GM19043 (cell line): ENCODE measurements around the gene TRIM14.
"Not testable (repeated sequence)": the region's sequence is repeated elsewhere in the genome, so short reads cannot be mapped to it uniquely, and the experiment has no call there.

Experiments
- ATAC-seq: cut with Tn5 transposase; IDR thresholded peaks from one replicate; pipeline ENCODE4 v1.9.1; 2021; ENCODE audit warnings: low read depth; ENCODE audit not compliant: unreplicated experiment

Gene TRIM14

DNA sequence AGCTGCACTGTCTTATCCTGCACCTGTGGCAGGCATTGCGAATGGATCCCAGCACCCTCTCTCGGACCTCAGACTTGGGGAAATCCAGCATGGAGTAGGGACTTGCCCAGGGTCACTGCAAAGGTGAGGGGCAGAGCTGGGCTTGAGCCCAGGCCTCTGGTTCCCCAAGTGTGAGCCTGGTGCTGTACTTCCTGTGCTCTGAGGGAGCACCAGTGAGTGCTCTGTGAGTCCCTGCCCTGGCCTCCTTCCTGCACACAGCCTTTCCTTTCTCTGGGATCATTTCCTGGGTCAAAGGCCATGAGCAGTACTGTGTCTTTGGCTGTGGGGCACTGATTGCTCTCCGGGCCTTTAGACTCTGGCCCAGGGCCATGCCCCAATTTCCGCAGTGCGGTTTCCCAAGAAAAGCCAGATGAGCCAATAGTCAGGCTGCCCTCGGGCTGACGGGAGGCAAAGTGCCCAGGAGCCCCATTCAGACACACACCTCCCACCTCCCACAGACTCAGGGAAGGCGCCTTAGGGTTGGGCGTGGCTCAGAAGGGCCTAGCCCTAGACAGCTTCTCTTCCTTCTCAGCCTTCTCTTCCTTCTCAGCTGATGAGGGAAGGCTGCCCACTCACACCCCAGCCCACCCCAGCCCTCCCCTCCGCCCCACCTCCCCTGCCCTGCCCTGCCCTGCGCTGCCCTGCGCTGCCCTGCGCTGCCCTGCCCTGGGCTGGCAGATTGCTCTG lies 23.3 kb upstream of the TRIM14 start:
- ATAC-seq, result no peak

GRCh38 chr9:98140503-98140902 lies 21.5 kb upstream of the TRIM14 start:
- no peak for ATAC-seq

DNA sequence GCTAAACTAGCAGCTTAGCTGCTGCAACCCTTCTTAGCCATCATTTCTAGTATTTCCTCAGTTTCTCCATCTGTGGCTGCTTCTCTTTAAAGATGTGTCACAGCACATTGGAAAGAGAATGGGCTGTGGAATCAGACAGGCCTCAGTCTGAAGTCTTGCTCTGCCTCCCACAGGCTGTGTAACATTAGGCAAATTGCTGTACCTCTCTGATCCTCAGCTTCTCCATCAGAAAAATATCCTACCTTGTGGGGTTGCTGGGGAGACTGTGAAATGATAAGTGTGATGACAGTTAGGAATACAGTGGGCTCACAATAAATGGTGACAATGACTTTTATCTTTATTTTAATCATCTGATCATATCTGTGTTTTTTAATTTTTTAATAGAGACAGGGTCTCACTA lies 17.5 kb upstream of the TRIM14 start:
- ATAC-seq, result no peak

GRCh38 chr9:98135938-98136337 lies 16.9 kb upstream of the TRIM14 start:
- no peak for ATAC-seq

GRCh38 chr9:98135558-98135934 lies 16.5 kb upstream of the TRIM14 start:
- no peak for ATAC-seq

DNA sequence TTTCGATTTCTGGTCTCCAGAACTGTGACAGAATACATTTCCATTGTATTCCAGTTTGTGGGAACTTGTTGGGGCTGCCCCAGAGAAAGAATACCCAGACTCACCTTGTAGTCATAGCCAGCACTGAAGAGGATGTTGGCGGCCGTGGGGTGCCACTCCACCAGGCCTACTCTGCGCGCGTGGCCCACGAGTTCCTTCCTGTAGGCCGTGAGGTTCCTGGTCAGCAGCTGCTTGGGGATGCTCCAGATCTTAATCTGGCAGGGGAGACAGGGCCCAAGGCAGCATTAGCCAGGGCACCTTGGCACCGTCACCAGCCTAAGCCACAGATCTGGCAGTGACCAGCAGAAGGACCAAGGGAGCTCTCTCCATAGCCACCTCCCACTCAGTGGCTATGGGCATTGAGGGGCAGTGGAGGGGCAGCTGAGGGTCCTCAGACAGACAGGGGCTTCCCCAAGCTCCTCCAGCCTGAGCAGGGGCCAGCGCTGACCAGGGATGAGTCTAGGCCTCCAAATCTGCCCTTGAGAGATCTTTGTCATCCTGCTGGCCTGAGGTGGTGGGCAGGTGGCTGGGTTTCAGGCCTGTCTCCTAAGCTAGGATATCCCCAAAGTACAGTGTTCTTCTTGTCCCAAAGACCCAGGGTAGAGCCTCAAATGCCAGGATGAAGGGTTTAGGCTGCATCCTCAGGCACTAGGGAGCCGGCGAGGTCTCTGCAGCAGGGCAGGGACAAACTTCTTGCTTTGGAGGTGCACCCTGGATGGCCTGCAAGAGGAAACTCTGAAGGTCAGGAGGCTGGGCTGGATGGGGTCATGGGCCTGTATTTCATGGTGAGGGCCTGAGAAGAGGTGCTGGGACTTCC lies 15.9 kb upstream of the TRIM14 start:
- ATAC-seq, result no peak

GRCh38 chr9:98132806-98133631 lies 14.0 kb upstream of the TRIM14 start:
- ATAC-seq, result no peak

- ATAC-seq, result no peak
Observed at GRCh38 chr9:98132158-98132557, 13.1 kb upstream of the TRIM14 start.

- no peak for ATAC-seq
Observed at GRCh38 chr9:98130576-98131228, 11.7 kb upstream of the TRIM14 start.

GRCh38 chr9:98130060-98130459 lies 11.0 kb upstream of the TRIM14 start:
- not testable (repeated sequence) for ATAC-seq

GRCh38 chr9:98129451-98129881 lies 10.4 kb upstream of the TRIM14 start:
- peak; percentile 88 for ATAC-seq

- ATAC-seq, result no peak
Observed at GRCh38 chr9:98128316-98128715, 9.3 kb upstream of the TRIM14 start.

DNA sequence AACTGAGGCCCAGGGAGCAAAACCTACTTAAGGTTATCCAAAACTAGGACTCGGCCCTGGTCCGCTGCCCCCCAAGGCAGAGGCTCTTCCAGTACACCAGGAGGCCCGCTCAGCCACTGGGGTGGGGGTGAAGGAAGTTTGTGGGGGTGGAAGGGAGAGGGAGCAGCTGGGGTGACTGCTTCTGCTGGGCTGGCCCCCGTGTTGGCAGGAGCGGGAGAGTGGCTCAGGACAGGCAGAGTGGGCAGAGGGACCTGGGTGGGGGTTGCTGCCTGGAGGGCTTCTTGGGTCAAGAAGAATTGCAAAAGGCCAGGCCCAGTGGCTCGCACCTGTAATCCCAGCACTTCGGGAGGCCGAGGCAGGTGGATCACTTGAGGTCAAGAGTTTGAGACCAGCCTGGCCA lies 8.2 kb upstream of the TRIM14 start:
- no peak for ATAC-seq

- ATAC-seq, result no peak
Observed at GRCh38 chr9:98124637-98125426, 5.8 kb upstream of the TRIM14 start.

DNA sequence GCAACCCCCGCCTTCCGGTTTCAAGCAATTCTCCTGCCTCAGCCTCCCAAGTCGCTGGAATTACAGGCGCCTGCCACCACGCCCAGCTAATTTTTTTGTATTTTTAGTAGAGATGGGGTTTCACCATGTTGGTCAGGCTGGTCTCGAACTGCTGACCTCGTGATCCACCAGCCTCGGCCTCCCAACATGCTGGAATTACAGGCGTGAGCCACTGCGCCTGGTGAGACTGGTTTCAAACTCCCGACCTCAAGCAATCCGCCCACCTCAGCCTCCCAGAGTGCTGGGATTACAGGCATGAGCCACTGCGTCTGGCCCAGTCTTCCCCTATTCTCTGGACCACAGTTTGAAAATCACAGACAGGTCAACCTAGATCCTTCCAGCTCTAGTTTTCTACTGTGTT lies 5.1 kb upstream of the TRIM14 start:
- ATAC-seq, result not testable (repeated sequence)

DNA sequence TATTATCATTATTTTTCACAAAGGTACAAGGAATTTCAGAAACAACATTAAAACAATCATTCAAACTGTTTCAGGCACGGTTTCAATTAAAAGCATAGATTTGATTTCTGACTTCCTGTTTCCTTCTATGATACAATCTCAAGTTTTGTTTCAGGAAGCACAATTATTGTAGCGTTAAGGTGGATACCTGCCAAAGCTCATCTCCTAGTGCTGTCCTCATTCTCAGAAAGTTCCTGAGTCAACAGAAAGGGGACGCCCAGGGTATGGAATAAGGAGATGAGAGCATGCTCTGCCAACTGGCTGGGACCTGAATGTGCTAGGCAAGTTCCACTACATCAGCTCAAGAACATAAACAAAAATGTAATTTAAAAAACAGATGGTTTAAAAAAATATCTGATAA lies 2.0 kb upstream of the TRIM14 start:
- ATAC-seq, result no peak

GRCh38 chr9:98120476-98120875 lies 1.5 kb upstream of the TRIM14 start:
- ATAC-seq, result no peak

DNA sequence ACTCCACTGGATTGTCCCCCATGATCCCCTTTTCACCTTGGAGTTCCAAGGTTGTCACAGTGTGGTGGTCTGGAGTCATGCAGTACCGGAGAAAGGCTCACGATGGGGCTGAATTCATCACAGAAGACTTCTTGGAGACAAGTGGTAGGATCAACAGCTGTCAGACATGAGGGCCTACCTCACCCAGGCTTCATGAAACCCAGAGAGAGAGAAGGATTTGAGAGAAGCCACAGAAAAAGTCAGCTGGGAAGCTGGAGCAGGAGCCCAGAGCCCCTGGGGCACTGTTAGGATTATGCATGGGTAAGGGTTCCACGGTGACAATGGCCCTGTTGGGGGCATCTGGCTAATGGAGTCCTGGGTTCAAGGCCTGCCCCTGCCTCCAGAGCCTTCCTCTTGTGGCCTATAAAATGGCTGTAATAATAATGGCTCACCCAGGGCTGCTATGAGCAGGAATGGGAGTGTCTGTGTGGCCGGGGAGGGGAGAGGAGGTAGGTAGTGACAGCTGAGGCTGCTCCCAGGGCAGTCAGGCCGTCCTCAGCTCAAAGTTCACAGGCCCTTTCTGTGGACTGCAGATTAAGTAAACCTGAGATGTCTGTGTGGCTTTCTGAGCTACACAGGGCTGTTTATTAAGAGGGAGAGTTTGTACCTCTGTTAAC lies 910 bp downstream of the TRIM14 start:
- ATAC-seq, result peak; percentile 47

DNA sequence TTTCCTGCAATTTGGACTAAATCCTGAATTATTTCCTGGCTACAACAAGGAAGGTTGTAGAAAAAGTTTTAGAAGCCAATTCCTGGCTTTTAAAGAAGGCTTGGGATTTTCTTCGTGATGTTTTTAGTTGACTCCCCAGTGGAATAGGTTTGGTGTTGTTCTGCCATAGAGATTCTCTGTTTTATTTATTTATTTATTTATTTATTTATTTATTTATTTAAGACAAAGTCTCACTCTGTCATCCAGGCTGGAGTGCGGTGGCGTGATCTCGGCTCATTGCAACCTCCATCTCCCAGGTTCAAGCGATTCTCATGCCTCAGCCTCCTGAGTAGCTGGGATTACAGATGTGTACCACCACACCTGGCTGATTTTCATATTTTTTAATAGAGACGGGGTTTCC lies 1.9 kb downstream of the TRIM14 start:
- not testable (repeated sequence) for ATAC-seq
